ENCODE results near the gene USP26.

DNA sequence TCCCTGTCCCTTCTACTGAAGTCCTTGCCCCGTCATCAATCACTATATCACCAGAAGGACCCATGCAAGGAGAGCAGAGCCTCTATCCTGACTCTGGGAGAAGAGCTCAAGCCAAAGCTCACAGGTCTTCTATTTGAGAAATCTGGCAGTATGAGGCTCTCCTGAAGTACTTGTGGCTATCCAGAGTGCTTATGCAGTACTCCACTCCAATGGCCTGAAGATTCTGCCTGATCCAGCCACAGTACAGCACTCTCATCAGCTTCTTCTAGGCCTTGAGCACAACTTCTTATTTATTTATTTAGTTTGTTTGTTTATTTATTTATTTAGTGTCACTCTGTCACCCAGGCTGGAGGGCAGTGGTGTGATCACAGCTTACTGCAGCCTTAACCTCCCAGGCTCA is 13.0 kb downstream of the USP26 start:
- TF ChIP-seq, protein P1, sequence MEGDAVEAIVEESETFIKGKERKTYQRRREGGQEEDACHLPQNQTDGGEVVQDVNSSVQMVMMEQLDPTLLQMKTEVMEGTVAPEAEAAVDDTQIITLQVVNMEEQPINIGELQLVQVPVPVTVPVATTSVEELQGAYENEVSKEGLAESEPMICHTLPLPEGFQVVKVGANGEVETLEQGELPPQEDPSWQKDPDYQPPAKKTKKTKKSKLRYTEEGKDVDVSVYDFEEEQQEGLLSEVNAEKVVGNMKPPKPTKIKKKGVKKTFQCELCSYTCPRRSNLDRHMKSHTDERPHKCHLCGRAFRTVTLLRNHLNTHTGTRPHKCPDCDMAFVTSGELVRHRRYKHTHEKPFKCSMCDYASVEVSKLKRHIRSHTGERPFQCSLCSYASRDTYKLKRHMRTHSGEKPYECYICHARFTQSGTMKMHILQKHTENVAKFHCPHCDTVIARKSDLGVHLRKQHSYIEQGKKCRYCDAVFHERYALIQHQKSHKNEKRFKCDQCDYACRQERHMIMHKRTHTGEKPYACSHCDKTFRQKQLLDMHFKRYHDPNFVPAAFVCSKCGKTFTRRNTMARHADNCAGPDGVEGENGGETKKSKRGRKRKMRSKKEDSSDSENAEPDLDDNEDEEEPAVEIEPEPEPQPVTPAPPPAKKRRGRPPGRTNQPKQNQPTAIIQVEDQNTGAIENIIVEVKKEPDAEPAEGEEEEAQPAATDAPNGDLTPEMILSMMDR (IDR thresholded peaks at IDR 0.05): no peak
- TF ChIP-seq POLR2A (IDR thresholded peaks at IDR 0.05; ENCODE audit: low read depth): no peak
- no peak for TF ChIP-seq EP300 (IDR thresholded peaks at IDR 0.05)
